ENCODE data around the gene ACP7. TPM values are rescaled to one million over a fixed set of nuclear protein-coding genes. Genes with fewer than 3 reads are reported as not detected.

ACP7 gene
- total and polyA plus RNA-seq, 2 of the 8 experiments (the other 6 are each of a cell fraction or from before 2014, with no cell fraction given), result 0.27 to 0.50 TPM

DNA sequence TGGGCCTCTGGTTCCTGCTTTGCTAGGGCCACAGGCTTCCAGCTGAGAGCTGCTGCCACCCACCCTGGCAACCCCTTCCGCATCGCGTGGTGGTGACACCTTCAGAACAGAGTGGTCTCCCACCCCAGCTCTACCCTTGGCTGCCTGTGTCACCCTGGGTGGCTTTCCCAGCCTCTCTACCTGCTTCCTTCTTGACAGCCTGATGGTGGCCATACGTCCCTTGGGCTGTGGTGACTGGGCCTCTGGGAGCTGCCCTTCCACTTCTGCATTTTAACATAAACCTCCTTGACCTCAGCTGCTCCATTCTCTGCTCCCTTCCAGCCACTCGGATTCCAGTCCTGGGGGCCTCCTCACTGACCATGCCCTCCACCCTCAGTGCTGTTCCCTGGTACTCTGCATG lies 58.5 kb downstream of the ACP7 start (continued):
- no peak for TF ChIP-seq CHD7 (IDR thresholded peaks at IDR 0.05; ENCODE audit: insufficient replicate concordance, low read length)
- TF ChIP-seq CREB1 (IDR thresholded peaks at IDR 0.05), result no peak
- no peak for TF ChIP-seq POU5F1 (IDR thresholded peaks at IDR 0.05; ENCODE audit: low read depth, low read length)
- TF ChIP-seq BACH1 (IDR thresholded peaks at IDR 0.05; ENCODE audit: low read length), result no peak
- TF ChIP-seq TBP (IDR thresholded peaks at IDR 0.05; ENCODE audit: low read depth, low read length), result no peak
- TF ChIP-seq SP4 (IDR thresholded peaks at IDR 0.05; ENCODE audit: low read length), result no peak
- TF ChIP-seq POLR2AphosphoS5 (IDR thresholded peaks at IDR 0.05; ENCODE audit: low read depth, low read length), result no peak
- no peak for TF ChIP-seq CTBP2 (IDR thresholded peaks at IDR 0.05; ENCODE audit: borderline replicate concordance, insufficient read depth, insufficient read length, low read length)
- TF ChIP-seq ASH2L (IDR thresholded peaks at IDR 0.05; ENCODE audit: low read length), result no peak
- TF ChIP-seq, protein P1, sequence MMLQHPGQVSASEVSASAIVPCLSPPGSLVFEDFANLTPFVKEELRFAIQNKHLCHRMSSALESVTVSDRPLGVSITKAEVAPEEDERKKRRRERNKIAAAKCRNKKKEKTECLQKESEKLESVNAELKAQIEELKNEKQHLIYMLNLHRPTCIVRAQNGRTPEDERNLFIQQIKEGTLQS (IDR thresholded peaks at IDR 0.05; ENCODE audit: insufficient read depth, low read depth, low read length), result no peak
- no peak for TF ChIP-seq ATF2 (IDR thresholded peaks at IDR 0.05; ENCODE audit: low read length)
